ENCODE results near the gene CBX1. TPM values are rescaled to one million over a fixed set of nuclear protein-coding genes. Genes with fewer than 3 reads are reported as not detected.

Gene CBX1
- total RNA-seq: 10 to 100 TPM in 4 of 6 donors, 1 to 10 TPM in 2; 7.9 to 24.1 (median 12.0) TPM
- 10 to 100 TPM; 10.0 to 20.9 TPM for polyA plus RNA-seq

DNA sequence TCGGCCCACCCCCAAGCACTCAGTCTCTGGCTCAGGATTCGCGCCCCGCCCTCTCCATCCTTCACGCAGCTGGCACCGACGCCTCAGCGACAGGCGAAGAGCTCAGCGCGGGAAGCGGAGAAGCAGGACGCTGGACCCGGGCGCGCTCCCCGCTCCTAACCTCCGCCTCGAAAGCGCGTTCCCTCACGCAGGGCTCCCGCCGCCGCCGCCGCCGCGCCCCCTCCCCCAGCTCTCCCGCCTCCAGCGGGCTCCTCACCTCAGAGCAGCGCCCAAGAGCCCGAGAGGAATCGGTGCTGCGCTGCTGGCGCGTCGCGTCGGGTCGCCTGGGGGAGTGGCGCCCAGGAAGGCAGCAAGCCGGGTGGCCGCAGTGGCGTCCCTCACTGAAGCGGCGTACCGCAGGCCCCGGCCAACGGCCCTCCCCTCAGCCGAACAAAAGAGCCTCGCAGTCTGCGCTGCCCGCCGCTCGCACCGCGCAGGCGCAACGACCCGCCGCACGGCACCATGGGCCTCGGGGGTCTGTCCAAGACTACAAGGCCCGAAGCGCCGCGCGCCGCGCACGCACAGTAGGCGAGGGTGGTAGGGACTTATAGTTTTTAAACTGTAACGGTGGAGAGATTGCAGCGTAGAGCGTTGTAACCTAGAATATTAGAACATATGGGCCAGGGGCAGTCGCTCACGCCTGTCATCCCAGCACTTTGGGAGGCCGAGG is at the start of gene CBX1:
CBX1 (minus strand) TSS at position 467 of the 709 bp plus-strand sequence. CDS start 24,474 bp downstream, outside the sequence.
- peak; percentile 96 to 98 (median 98) for ATAC-seq
- peak; percentile 92 to 98 (median 93) for DNase-seq
- Histone ChIP-seq H3K4me3 (peak within 1 kb of the TSS; percentile 77 to 99 (median 92)), H3K36me3 (no peaks in the 10 kb centered on the region), H3K9me3 (no peaks in the 10 kb centered on the region), H3K27me3 (no peaks in the 10 kb centered on the region), H3K27ac (peak within 1 kb of the TSS; percentile 61 to 81 (median 70)), H3K4me1 (no peaks in the 10 kb centered on the region)
- no peak for FAIRE-seq
- intact Hi-C loops (cut with DNase I): no loop called here
- TF ChIP-seq, protein P1, sequence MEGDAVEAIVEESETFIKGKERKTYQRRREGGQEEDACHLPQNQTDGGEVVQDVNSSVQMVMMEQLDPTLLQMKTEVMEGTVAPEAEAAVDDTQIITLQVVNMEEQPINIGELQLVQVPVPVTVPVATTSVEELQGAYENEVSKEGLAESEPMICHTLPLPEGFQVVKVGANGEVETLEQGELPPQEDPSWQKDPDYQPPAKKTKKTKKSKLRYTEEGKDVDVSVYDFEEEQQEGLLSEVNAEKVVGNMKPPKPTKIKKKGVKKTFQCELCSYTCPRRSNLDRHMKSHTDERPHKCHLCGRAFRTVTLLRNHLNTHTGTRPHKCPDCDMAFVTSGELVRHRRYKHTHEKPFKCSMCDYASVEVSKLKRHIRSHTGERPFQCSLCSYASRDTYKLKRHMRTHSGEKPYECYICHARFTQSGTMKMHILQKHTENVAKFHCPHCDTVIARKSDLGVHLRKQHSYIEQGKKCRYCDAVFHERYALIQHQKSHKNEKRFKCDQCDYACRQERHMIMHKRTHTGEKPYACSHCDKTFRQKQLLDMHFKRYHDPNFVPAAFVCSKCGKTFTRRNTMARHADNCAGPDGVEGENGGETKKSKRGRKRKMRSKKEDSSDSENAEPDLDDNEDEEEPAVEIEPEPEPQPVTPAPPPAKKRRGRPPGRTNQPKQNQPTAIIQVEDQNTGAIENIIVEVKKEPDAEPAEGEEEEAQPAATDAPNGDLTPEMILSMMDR (IDR thresholded peaks at IDR 0.05): no peak
- WGBS, 2 donors: 0 to 1% methylated on average over 62 to 79 of the region's 79 CpGs

DNA sequence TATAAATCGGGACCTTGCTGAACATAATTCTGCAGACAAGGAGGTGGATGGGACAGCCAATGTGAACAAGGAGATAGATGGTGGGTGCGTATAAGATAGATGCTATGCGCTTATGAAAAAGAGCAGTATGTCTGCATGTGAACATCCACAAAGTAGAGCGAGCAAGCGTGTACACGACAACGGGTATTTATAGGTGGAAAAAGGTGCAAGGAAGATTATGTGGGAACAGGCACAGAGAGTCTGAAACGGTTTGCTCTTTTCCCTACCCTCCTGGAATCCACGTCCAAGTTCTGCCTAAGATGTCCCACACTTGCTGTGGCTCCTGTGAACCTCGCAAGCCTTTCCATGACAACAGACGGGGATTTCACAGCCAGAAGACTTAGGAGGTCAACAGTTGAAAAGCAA is 49.3 kb upstream of the CBX1 start:
- 67 to 76% methylated on average over 11 of the region's 11 CpGs for WGBS, 2 donors
- no peak overlapping the region for H3K27ac ChIP-seq
- TF ChIP-seq, protein P1 (IDR thresholded peaks at IDR 0.05): no peak
- H3K36me3 ChIP-seq: no peaks in the 10 kb centered on the region
- intact Hi-C loops (cut with DNase I): no loop called here
- FAIRE-seq (no peak), ATAC-seq (no peak), DNase-seq (no peak)
- no peaks in the 10 kb centered on the region for H3K9me3 ChIP-seq
- H3K4me1 ChIP-seq: peaks cover 6 to 13% (median 9%) of the 10 kb centered on the region in 3 donors
- no peaks in the 10 kb centered on the region for H3K27me3 ChIP-seq
- no peak overlapping the region for H3K4me3 ChIP-seq

DNA sequence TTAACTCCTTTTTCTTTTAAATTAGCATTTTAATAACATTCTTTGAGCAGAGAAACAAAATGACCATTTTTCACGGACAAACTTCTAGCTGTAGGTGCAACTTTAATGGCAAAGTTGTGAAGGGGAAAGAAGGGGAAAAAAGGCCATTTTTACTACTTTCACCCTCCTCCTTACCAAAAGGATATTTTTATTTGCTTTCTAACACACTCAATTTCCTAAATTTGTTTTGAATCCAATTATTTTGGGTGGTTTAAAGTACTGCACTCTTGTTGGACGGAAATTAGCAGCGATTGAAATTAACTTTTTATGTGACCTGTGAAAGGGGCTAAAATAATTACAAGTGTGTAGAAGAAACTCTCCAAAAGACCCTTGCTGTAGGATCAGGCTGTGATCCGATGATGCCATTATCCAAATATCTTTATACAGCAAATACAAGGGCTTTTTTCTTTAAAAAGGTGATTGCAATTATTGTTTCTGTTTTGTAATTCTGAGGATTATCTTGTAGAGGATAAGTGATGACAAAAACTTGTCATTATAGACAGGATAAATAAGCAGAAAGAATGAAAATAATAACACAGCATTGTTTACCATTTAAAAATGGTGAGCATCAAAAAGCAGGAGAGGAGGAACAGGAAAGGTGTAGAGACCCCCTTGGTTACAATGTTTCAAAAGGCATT is 48.6 kb upstream of the CBX1 start:
- TF ChIP-seq, protein P1 (IDR thresholded peaks at IDR 0.05): no peak
- no peak for FAIRE-seq
- intact Hi-C loops (cut with DNase I): loop anchor here in 1 of 3 donors (10.0 kb wide), 1 partner anchor 465 kb away; the partner anchor contains the start of genes HOXB7 and HOXB8
- Histone ChIP-seq H3K4me1 (peaks cover 6 to 13% (median 9%) of the 10 kb centered on the region in 3 donors), H3K9me3 (no peaks in the 10 kb centered on the region), H3K27me3 (no peaks in the 10 kb centered on the region), H3K4me3 (no peak overlapping the region), H3K36me3 (no peaks in the 10 kb centered on the region), H3K27ac (no peak overlapping the region)
- no peak for DNase-seq
- ATAC-seq: no peak
- WGBS, 2 donors: 82 to 87% methylated on average over 4 of the region's 4 CpGs

DNA sequence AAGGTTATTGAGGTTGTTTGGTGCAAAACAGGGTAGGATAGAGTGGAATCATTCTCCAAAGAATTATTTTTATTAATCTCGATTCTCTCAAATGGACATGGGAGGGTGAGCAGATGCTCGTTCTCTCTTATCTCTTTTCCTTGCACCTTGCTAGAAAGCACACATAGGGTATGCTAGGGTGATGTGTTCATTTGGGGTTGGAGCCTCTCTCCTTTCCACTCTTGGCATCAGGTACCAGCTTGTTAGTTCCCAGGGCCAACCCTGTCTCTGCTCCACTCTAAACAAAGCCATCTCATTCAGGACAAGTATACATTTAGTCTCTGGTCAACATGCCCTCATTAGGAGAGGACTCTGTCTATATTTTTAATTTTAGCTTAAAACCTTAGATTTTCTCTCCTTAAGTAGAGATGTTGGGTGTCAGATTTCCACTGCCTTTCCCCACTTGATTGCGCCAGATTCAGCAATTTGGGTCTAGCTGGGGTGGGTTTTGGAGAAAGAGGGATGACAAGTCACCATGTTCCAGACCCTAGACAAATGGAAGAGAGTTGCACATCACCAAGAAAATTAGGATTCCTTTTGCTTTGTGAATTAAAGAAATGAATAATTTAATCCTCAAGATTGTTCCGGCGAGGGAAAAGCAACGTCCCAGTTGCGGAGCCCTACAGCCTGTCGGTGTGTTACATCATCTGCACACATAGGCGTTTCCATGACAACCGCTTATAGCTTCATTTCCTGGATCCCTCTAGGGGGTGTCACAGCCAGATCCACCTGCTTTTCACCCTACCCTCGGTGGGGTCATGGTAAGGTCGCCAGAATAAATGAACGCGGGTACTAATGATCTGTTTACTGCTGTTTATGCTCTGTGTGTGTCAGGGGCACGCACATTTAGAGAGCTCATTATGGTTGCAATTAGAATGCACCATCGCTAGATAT is 47.8 kb upstream of the CBX1 start:
- Histone ChIP-seq H3K27me3 (no peaks in the 10 kb centered on the region), H3K9me3 (no peaks in the 10 kb centered on the region), H3K36me3 (no peaks in the 10 kb centered on the region), H3K27ac (no peak overlapping the region), H3K4me3 (no peak overlapping the region), H3K4me1 (peaks cover 0 to 8% (median 4%) of the 10 kb centered on the region in 3 donors)
- intact Hi-C loops (cut with DNase I): loop anchor here in 1 of 3 donors (10.0 kb wide), 1 partner anchor 466 kb away; the partner anchor contains the start of genes HOXB7 and HOXB8
- ATAC-seq (no peak), FAIRE-seq (no peak), DNase-seq (no peak)
- TF ChIP-seq, protein P1 (IDR thresholded peaks at IDR 0.05): no peak
- WGBS, 2 donors: 61 to 64% methylated on average over 16 of the region's 16 CpGs

Measured in pancreas (tissue), 10 donors.